ENCODE measurements around the gene BACH2.
"Not testable (repeated sequence)": the region's sequence is repeated elsewhere in the genome, so short reads cannot be mapped to it uniquely, and the experiment has no call there.

Gene BACH2

DNA sequence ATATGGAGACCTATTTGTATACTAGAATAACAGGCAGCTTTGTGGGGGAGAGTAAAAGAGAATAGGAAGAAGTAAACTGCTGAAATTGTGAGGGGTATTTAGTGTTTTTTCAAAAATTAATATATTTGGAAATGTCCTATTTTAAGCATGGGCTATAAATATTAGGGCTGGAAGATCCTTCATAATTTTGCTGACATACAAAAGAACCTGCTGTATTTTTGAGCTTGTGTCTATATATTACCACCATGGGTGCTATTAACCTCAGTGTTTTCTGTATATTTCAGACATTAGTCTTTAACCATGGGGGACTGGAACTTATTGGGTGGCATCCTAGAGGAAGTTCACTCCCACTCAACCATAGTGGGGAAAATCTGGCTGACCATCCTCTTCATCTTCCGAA lies 402.5 kb downstream of the BACH2 start, which contains the start of gene GJA10:
Gene GJA10, plus strand, starts transcription at position 301 of the 400 bp plus-strand sequence. Its CDS starts 0 bp downstream, at position 301.
- no peak within 1 kb of the TSS for H3K4me3 ChIP-seq (ENCODE audit: low read depth, low read length)
- TF ChIP-seq, protein P1, sequence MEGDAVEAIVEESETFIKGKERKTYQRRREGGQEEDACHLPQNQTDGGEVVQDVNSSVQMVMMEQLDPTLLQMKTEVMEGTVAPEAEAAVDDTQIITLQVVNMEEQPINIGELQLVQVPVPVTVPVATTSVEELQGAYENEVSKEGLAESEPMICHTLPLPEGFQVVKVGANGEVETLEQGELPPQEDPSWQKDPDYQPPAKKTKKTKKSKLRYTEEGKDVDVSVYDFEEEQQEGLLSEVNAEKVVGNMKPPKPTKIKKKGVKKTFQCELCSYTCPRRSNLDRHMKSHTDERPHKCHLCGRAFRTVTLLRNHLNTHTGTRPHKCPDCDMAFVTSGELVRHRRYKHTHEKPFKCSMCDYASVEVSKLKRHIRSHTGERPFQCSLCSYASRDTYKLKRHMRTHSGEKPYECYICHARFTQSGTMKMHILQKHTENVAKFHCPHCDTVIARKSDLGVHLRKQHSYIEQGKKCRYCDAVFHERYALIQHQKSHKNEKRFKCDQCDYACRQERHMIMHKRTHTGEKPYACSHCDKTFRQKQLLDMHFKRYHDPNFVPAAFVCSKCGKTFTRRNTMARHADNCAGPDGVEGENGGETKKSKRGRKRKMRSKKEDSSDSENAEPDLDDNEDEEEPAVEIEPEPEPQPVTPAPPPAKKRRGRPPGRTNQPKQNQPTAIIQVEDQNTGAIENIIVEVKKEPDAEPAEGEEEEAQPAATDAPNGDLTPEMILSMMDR (IDR thresholded peaks at IDR 0.05; ENCODE audit: insufficient read depth, low read depth, low read length, missing control alignments) = no peak
- no peak for DNase-seq (ENCODE audit: low read depth)

DNA sequence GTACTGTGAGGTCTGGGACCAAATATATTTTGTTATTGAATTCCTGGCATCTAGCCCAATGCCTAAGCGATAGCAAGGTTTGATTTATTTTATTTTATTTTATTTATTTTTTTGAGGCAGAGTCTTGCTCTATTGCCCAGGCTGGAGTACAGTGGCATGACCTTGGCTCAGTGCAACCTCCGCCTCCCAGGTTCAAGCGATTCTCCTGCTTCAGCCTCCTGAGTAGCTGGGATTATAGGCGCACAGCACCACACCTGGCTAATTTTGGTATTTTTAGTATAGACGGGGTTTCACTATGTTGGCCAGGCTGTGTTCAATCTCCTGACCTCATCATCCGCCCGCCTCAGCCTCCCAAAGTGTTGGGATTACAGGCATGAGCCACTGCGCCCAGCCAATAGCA lies 404.1 kb downstream of the BACH2 start:
- DNase-seq (ENCODE audit: low read depth); H3K4me3 ChIP-seq (ENCODE audit: low read depth, low read length): not testable (repeated sequence)

DNA sequence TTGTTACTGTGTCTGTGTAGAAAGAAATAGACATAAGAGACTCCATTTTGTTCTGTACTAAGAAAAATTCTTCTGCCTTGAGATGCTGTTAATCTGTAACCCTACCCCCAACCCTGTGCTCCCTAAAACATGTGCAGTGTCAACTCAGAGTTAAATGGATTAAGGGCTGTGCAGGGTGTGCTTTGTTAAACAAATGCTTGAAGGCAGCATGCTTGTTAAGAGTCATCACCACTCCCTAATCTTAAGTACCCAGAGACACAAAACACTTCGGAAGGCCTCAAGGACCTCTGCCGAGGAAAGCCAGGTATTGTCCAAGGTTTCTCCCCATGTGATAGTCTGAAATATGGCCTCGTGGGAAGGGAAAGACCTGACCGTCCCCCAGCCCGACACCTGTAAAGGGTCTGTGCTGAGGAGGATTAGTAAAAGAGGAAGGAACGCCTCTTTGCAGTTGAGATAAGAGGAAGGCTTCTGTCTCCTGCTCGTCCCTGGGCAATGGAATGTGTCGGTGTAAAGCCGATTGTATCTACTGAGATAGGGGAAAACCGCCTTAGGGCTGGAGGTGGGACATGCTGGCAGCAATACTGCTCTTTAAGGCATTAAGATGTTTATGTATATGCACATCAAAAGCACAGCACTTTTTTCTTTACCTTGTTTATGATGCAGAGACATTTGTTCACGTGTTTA lies 405.7 kb downstream of the BACH2 start:
- not testable (repeated sequence) for H3K4me3 ChIP-seq (ENCODE audit: low read depth, low read length); DNase-seq (ENCODE audit: low read depth)

DNA sequence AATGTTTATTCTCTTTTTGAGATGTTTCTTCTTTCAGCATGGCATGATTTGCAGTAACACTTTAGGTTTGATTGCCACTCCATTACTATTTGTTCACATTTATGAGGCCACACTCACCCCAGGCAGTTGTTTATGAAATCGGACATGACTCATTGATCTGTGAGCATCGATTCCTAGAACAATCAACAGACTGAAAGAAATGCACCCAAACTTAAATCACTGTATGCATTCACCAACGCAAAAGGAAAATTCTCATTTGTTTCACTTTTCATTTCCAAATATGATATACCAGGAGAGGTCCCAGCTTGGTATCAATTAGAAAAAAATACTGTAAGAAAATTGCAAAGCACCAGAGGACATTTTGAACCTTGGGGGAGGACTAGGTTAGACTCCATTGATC lies 407.8 kb downstream of the BACH2 start:
- H3K4me3 ChIP-seq (ENCODE audit: low read depth, low read length) = no peak overlapping the region
- TF ChIP-seq, protein P1 (IDR thresholded peaks at IDR 0.05; ENCODE audit: insufficient read depth, low read depth, low read length, missing control alignments) = no peak
- no peak for DNase-seq (ENCODE audit: low read depth)

DNA sequence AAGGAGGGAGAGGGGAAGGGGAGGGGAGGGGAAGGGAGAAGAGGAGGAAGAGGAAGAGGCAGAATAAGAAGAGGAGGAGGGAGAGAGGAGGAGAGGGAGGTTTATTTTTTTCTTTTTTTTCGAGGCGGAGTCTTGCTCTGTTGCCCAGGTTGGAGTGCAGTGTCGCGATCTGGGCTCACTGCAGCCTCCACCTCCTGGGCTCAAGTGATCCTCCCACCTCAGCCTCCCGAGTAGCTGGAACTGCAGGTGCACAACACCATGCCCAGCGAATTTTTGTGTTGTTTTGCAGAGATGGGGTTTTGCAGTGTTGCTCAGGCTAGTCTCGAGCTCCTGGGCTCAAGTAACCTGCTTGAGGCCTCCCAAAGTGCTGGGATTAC lies 408.5 kb downstream of the BACH2 start:
- DNase-seq (ENCODE audit: low read depth) = no peak
- TF ChIP-seq, protein P1 (IDR thresholded peaks at IDR 0.05; ENCODE audit: insufficient read depth, low read depth, low read length, missing control alignments) = no peak

DNA sequence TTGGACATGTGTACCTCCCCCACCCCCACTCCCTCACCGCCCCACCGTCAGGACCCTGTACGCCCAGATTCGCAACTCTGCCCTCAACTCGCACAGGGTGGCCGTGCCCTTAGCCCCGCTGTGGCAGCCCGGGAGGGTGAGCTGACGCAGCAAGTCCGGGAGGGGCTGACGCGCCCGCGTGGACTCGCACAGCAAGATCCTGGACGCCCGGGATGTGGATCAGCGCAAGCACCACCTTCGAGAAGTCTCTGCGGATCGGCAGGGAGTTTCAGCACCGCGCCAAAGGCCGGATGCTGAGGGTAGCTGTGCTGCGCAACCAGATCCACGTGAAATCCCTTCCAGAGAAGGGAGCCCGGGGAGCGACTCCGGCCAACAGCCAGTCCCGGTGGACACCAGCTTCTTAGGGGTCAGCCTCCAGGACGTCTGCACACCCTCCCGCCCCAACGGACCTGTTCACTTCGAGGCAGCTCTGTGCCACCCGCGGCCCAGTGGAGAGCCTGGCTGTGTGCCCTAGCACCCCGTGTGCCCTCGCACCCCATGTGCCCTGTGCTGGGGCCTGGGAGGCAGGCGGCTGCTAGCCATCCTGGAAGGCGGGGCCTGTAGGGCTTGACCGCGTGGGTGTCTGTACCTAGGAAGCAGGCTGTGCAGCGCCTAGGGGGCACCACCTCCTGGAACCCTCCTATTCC lies 409.0 kb downstream of the BACH2 start:
- no peak for DNase-seq (ENCODE audit: low read depth)
- TF ChIP-seq, protein P1 (IDR thresholded peaks at IDR 0.05; ENCODE audit: insufficient read depth, low read depth, low read length, missing control alignments) = no peak
- H3K4me3 ChIP-seq (ENCODE audit: low read depth, low read length) = no peak overlapping the region

More for the DNA sequence above, 408.5 kb downstream of the BACH2 start:
- H3K4me3 ChIP-seq (ENCODE audit: low read depth, low read length) = no peak overlapping the region

DNA sequence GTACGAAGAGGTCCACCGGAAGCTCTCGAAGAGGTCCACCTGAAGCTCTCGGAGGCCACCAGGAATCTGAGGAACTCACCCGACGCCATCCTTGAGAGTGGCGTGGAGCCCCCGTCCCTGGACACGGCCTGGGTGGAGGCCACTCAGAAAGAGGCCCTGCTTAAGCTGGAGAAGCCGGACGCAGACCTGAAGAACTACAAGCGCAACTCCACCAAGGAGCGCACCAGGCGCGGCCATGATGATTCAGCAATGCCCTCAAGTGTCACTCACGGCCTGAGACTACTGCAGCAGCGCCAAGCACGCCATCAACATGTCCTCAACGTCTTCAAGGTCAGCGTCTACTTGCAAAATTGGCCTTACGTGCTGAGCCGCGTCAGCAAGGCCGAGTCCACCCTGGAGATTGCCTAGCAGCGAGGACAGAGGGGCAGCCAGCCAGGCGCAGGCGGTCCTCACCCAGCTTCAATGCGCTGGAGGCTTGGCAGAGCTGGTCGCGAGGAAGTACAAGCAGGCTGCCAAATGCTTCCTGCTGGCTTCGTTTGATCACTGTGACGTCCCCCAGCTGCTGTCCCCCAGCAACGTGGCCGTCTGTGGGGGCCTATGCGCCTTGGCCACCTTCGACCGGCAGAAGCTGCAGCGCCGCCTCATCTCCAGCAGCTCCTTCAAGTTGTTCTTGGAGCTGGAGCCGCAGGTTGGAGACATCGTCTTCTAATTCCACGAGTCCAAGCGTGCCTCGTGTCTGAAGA lies 410.1 kb downstream of the BACH2 start:
- no peak for DNase-seq (ENCODE audit: low read depth)

More for the DNA sequence above, 410.1 kb downstream of the BACH2 start:
- TF ChIP-seq, protein P1 (IDR thresholded peaks at IDR 0.05; ENCODE audit: insufficient read depth, low read depth, low read length, missing control alignments) = no peak
- H3K4me3 ChIP-seq (ENCODE audit: low read depth, low read length) = no peak overlapping the region
